ENCODE measurements around the gene COBL.

COBL gene

DNA sequence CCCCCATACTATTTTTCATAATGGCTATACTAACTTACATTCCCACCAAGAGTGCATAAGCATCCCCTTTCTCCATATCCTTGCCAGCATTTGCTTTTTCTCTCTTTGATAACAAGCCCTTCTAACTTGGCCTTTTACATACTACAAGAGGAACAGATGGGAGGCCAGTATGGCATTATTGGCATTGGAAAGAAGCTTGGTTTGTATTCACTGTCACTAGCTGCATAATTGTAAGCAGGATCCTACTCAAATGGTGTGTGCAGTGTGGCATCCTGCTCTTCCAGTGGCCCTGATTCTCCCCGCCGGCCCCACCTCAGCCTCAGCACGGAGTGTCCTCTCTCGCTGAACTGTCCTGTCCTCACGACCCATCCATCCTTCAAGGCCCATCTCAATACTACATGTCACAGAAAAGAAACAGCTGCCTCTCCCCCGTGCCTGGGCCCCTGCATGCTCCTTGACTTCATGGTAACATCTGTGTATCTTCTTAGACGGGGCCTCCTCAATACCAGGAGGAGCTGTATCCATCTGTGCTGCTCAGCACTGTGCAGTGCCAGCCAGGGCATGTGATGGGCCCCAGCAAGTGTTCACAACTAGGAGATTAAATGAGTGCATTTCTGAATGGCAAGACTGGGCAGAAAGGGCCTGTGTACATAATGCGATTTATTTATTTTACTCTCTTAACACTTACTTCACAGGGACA, 205.2 kb downstream of the COBL start:
- TF ChIP-seq, protein P1, sequence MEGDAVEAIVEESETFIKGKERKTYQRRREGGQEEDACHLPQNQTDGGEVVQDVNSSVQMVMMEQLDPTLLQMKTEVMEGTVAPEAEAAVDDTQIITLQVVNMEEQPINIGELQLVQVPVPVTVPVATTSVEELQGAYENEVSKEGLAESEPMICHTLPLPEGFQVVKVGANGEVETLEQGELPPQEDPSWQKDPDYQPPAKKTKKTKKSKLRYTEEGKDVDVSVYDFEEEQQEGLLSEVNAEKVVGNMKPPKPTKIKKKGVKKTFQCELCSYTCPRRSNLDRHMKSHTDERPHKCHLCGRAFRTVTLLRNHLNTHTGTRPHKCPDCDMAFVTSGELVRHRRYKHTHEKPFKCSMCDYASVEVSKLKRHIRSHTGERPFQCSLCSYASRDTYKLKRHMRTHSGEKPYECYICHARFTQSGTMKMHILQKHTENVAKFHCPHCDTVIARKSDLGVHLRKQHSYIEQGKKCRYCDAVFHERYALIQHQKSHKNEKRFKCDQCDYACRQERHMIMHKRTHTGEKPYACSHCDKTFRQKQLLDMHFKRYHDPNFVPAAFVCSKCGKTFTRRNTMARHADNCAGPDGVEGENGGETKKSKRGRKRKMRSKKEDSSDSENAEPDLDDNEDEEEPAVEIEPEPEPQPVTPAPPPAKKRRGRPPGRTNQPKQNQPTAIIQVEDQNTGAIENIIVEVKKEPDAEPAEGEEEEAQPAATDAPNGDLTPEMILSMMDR (IDR thresholded peaks at IDR 0.05) = no peak

DNA sequence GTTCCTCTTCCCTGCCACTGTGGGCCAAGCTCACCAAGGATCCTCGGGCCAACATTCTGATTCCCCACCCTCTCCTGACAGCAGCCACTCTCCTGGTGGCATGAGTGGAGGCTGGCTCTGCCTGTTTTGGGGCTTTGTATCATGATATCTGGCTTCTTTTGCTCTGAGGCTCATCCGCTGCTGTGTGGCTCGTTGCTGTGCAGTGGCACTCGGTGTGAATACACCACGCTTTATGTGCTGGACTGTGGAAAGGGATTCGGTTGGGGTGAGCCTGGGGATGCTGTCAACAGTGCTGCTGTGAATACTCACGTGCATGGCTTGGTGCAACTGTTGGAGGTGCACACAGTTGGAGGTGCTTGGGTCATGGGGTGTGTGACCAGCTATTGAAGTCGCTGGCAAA, 208.5 kb downstream of the COBL start:
- TF ChIP-seq, protein P1 (IDR thresholded peaks at IDR 0.05) = no peak

DNA sequence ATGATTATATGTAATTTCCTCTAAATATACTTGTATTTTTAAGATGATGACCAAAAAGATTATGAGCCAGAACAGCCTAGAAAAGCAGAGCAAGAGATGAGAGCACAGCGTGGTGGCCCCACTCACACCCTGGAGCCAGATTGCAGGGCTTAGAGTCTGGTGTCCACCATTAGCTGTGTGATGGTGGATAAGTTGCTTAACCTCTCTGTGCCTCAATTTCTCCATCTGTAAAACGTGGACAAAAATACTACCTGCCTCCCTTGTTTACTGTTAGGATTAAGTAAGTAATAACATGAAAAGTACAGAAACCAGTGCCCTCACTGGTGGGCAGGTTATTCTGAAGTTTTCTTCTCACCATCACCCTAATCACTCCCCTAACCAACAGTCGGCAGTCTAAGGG, 212.3 kb downstream of the COBL start:
- TF ChIP-seq, protein P1 (IDR thresholded peaks at IDR 0.05) = no peak

DNA sequence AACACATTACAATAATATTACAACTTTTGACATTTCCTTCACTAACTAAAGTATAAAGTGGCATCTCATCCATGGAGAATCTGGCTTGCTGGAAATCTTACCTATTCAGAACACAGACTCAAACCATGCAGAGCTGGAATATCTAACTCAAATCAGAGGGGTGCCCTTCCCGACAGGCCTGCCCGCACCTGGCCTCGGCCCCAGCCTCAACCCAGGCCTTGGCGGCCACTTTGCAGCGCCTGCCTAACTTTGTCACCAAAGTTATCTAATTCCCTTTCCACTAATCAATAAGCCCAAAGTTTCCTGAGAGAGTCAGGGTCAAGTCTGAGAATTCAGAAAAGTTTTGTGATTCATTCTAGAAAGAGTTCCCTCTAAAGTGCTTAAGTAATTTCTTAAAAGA, 212.9 kb downstream of the COBL start:
- TF ChIP-seq, protein P1 (IDR thresholded peaks at IDR 0.05) = no peak

DNA sequence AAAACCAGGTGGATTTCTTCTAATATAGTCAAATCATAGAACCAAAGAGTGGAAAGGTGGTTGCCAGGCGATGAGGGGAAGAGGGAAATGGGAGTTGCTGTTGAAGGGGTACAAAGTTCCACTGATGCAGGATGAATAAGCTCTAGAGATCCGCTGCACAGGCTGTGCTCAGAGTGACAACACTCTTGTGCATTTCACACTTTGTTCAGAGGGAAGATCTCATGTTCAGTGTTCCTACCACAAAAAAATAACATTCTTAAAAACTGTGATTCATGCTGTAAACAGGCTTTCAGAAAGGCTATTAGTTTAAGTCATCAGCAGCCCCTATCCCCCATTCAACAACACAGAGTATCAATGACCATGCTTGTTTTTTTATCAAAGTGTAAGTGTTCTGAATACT, 213.8 kb downstream of the COBL start:
- TF ChIP-seq, protein P1 (IDR thresholded peaks at IDR 0.05) = no peak

DNA sequence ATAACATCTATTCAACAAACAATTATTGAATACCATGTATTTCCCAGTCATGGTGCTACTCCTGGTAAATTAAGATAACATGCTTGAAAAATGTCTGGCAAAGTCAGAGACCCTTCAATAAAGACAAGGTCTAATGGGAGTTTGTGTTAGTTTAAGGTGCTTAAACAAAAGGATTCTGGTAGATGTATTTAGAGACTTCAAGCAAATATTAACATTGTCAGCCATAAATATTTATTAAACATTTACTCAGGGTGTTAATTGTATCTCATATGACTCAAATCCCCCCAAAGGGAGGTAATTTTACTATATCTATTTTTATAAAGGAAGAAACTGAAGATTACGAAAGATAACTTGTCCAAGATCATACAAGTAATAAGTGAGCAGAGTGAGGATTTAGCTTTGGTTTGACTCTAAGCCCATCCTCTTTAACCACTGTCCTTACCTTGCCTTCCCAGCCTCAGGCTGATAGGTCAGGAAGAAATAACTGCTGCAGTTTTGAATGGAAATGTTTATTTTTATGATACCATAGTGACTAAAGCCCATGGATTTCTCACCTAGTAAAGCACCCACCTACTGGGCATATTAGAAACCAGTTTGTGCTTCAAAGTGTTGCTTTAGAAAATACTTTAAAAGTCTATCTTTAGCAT, 215.4 kb downstream of the COBL start:
- TF ChIP-seq, protein P1 (IDR thresholded peaks at IDR 0.05) = no peak

DNA sequence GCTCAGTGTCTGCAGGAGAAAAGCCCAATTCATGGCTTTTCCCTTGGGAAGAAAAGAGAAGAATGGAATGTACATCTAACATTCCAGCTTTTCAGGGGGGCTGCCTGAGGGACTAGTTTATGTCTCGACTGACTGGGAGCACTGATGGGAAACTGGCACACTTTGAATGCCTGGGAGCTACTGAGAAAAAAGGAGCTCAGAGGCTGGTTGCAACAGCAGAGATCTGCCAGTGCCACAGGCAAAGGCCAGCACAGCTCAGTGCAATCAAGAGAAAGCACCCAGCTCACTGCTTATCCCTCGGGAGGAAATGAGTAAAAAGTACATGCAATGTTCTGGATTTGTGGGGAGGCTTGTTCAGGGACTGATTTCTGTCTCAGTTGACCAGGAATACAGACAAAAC, 226.2 kb downstream of the COBL start:
- TF ChIP-seq, protein P1 (IDR thresholded peaks at IDR 0.05) = no peak

Data from LNCAP (cell line).